ENCODE data around the gene MCM9.

The MCM9 gene

DNA sequence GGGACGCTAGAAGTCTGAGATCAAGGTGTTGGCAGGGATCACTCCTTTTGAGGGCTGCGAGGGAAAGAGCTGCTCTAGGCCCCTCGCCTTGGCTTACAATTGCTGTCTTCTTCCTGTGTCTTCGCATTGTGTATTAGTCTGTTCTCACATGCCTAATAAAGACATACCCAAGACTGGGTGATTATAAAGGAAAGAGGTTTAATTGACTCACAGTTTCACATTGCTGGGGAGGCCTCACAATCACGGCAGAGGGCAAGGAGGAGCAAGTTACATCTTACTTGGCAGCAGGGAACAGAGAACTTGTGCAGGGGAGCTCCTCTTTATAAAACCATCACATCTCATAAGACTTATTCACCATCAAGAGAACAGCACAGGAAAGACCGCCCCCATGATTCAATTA lies 143.5 kb downstream of the MCM9 start:
- DNase-seq (ENCODE audit: low read depth), result no peak

DNA sequence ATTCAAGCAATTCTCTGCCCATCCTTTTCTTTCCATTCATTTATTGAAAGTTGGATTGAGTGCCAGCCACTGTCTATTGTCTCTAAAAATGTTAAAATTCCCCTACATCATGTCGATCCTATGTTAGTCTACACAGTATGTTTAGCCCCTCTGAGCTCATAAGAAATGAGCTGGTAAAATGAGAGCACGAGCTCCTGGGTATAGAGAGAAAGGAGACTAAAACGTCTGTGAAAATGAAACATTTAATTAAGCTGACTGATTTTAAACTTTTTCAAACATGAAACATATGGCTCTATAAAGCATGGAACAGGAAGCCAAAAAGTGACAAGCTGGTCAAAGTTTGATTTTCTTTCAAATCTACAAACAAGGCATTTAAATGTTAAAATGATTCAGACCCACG lies 145.0 kb downstream of the MCM9 start:
- no peak for DNase-seq (ENCODE audit: low read depth)

DNA sequence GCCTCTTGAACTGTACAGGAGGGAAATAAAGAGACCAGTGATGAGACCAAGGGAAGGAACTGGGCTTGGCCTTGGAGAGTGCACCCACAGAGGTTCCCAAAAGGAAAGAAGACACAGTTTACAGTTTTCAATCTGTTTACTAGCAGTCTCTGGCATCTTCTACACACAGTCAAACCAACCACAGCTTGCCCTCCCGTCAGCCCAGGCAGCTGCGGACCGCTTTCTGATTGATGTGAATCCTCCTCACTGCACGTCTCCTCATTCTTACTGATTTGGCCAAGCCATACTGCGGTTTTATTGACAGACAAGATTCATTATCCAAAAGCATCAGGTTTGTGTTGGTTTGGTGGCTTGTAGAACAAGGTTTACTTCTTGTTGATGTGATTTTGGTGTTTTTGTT lies 145.5 kb downstream of the MCM9 start:
- no peak for DNase-seq (ENCODE audit: low read depth)

DNA sequence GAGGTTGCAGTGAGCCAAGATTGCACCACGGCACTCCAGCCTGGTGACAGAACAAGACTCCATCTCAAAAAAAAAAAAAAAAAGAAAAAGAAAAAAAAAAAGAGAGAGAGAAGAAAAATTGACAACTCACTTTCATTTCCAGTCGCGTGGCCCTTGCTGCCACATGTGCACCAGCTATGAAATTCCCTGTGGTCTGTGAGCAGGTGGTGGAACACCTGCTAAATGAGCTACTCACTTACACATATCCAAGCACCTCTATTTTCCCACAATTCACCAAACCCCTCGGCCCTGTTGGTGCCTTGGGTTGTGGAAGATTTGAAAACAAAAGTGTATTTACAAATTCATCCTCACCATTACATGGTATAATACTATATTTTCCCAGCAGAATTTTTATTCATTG lies 146.3 kb downstream of the MCM9 start:
- no peak for DNase-seq (ENCODE audit: low read depth)

DNA sequence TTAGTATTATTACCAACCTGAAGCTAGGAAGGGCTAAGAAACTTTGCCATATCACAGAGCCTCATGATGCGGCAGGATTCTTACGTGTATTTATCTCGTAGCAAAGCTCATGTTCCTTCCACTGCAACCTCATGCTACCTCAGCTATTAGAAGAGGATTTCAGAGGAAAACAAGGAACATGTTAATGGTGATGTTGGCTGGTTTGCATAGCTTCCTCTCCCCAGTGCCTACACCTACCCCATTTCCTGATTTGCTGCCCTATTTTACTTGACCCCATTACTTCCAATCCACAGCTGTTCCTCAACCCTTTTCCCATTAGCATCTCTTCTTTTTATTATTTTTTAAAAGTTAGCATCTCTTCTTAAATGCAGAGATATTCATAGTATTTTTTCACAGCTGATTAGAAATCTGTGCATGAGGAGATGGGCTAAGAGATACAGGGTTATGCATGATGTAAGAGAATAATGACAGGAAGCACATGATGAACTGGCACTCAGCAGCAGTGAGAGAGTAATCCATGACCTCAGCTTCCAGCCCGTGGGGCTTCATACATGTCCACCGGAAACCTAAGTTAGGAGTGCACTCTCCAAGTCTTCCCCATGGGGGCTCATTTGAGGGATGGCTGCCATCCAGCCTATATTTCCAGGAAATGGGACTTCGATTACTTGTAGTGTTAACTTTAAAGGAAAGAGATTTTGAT lies 147.1 kb downstream of the MCM9 start:
- no peak for DNase-seq (ENCODE audit: low read depth)

DNA sequence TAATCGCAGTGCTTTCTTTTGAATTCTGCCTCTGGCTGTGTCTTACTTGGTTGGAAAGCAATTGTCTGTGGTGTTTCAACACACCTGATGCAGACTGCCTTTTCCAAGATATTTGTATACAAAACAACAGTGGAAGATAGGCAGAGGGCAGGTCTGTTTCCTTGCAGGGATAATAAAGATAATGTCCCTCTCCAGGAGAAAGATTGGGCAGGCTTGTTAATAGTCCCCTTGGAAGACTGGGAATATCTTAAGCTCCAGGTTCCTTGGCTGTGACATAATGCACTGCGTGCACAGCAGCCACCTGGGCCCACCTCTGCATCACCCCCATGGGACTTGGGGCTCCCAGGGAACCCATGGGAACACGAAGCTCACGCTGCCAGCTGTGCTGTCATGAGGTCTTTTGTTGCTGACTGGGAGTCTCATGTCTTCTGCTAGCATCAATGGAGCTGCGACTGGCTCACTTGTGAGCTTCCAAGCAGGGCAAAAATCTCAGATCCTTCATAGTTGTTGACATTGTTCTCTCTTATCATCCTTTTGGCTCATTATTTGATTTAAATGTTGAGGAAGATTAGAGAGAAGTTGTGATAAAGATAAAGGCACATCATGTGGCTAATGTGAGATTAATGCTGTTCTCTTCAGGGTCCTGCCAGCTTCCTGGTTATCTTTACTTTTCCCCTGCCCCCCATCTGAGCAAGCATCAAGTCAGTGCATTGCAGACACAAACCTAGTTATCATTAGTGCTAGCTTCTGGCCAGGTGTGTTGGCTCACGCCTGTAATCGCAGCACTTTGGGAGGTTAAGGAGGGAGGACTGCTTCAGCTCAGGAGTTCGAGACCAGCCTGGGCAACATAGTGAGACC lies 148.1 kb downstream of the MCM9 start:
- DNase-seq (ENCODE audit: low read depth), result no peak

DNA sequence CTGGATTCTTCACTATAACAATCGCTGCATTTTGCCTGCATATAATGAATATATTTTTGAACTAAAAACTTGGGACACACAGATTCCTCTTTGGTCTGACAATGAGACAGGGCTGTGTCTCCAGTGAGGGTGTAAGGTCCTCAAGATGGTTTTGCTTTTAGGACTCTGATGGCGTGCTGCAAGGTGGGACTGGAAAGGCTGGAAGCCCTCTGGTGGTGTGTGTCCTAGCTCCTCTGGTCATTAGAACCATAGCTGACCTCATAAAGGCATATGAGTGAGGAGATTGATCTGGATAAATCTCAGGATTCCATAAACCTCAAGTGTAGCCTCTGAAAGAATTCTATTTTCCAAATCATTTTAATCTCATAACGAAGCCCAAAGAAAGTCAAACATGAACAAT lies 149.4 kb downstream of the MCM9 start:
- no peak for DNase-seq (ENCODE audit: low read depth)

DNA sequence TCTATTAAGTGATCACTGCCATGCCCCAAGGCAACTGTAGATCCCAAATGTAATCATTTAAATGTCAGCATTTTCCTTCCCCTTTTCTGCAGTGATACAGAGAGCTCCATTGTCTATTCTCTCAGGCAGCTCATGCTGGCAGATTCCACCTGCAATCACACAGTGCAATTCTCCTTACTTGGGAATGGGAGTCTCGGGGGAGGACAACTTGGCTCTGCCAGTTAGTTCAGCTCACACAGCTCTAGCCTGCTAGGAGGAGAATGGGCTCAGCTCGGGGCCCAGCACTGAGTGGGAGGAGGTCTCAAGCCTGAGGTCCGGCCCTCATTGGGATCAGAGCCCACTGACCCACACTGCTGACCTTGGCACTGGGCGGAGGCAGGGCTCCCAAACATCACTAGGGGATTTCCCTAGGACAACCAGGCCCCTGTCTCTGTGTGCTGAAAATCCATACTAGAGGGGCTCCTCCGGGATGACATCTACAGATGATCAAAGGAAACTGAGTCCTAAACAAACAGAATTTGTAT lies 150.3 kb downstream of the MCM9 start:
- DNase-seq (ENCODE audit: low read depth), result no peak

DNA sequence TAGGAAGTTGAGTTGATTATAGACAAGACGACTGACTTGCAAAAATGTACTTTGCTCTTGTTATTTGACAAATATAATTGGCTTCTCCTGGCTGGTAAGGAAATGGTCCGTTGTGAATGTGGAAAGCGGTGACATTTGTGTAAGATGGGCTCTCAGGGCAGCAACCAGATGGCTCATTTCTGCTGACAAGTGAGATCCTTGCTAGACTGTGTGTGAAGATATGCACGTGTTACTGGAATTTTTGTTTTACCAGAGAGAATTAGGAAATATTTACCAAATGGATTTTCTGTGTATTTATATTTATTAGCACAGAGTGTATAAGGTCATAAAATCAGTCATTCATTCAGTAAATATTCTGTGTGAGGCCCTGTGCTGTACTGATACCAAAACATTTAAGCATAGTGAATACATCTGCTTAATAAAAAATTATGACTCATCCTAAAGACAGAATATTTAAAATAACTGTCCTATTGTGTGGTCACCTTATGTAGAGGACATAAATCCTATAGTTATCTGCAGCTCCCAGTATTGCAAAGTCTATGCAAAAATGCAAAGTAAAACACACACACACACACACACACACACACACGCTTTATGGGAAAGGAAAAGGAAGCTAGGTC lies 150.9 kb downstream of the MCM9 start:
- DNase-seq (ENCODE audit: low read depth), result no peak

DNA sequence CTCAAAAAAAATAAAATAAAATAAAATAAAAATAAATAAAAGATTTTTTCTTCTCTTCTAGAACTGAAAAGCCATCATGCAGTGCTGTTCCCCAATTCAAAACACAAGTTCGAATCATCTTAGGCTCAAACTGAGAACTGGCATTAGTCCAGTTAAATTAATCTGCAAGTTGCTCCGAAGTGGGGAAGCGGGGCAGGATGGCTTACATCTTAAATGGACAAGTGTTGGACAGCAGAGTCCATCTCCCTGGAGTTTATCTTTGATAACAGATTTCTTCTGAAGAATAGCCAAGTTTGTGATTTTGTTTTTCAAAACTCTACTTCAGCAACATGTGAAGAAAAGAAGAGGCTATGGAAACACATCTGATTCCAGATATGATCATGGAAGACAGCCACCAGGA lies 152.3 kb downstream of the MCM9 start:
- DNase-seq (ENCODE audit: low read depth), result no peak

DNA sequence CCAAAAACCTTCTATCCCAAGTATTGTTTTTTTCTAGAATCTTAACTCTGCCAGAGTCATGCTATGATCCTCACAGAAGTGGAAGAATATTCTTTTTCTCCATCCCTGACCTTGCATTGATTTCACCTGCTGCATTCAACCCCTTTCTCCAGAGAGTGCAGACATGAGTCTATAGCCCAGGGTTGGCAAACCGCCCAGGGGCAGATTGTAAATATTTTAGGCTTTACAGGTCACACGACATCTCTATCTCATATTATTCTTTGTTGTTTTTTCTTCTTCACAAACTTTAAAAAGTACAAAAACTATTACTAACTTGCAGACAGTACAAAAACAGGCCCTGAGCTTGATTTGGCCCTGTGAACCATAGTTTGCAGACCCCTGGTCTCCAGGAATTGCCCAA lies 153.1 kb downstream of the MCM9 start:
- DNase-seq (ENCODE audit: low read depth), result no peak

DNA sequence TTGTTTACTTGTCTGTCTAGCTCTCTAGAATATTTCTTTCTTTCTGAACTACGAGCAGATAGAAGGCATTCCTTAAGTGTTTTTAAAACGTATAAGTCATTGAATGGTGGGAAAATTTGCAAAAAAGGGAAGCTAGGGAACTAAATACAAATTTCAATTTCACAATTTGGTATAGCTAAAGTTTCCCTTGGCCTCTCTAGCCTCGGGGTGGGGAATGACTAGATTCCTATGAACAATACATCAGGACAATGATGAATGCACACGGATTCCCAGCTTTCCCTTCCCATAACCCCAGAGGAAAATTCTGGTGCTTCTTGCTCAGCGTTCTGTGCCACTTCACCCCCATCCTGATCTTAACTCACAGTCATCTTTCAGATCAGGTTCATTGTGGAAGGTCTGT lies 154.3 kb downstream of the MCM9 start:
- DNase-seq (ENCODE audit: low read depth), result no peak

DNA sequence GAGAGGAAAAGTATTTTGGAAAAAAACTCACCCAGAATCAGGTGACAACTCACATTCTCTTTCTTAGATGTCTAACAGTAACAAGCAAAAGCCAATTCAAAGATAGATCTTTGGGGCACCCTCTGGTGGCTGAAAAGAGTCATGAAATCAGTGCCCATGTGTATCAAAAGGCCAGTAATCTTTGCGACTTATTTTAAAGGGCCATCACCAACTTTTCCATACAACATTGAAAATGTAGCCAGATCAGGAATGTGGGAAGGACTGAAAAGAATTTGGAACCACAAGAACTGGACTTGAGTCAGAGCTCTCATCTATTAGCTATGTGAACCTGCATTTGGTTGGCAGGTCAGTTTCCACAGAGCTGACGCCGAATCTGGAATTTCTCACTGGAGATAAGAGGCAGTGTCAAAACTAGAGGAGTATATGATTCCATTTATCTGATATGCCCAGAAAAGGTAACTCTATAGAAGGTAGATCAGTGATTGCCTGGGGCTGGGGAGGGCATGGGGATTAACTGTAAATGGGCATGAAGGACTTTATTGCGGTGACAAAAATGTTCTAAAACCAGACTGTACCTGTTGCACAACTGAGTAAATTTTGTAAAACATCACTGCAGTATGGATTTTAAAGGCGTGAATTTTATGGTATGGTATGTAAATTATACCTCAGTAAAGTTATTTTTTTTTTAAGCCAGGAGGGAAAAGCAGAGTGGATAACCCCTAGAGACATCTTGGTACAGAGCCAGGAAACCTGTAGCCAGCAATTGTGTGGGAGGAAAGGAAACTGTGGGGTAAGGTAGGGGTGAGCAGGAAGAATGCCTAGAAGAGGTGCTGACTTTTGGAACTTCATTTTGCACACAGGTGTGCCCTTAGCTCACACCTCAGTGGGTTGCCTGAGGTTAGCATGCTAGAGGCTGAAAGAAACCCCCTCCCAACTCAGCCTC lies 158.1 kb downstream of the MCM9 start:
- peak; percentile 54 for DNase-seq (ENCODE audit: low read depth)

DNA sequence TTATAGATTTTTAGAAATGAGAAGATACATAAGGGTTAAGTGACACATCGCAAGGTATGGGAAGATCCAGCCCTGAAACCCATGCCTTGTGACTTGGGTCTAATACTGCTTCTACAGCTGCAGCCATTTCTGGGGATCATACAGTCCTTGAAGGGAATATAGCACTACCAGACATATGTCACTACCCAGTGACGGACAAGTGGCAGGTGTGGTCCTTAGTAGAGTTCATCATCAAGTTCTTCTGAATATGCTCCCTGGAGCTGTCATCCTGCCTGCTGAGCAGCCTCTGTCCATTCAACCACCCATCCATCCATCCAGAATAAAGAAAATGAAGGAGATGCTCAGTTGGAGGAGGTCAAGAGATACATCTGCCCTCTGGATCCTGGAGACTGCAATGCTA lies 159.6 kb downstream of the MCM9 start:
- DNase-seq (ENCODE audit: low read depth), result no peak

DNA sequence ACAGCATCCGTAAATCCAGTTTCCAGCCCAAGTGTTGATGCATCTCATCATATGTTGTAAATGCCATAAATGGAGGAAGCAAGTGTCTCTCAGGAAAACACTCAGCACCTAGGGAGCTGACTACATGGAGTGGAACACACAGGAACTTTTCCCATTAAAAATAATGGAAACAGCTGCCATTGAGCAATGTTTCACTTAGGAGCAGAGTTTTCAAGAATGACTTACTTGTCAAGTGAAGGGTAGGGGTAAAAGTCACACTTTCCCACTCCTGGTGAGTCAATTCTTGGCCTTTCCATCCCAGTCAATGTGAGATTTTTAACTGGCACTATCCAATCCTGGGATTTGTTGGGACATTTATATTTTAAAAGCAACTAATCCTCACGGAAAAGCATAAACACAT lies 160.4 kb downstream of the MCM9 start:
- DNase-seq (ENCODE audit: low read depth), result no peak

DNA sequence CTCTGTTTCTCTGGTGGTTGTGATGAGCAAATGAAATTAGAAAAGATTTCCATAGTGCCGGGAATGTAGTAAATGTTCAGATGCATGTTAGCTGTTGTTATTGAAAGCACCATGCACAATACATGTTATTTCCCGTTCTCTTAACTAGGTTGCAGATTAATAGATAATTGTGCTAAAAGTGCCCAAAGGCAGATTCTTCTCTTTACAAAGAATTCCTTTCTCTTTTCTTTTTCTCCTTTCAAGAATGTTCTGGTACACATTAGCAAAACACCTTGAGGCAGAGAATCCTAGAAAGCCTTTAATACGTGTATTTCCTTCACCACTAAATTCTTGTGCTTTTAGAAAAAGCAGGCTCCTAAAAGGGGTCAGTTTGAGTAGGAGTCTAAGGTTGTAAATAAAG lies 162.1 kb downstream of the MCM9 start:
- DNase-seq (ENCODE audit: low read depth), result no peak

DNA sequence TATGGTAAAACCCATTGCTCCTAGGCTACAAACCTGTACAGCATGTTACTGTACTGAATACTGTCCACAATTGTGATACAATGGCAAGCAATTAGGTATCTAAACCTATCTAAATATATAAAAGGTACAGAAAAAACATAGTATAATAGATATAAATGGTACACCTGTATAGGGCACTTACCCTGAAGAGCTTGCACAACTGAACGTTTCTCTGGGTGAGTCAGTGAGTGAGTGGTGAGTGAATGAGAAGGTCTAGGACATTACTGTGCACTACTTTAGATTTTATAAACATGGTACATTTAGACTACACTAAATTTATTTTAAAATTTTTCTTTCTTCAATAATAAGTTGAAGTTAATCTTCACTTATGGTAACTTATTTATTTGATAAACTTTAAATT lies 163.7 kb downstream of the MCM9 start:
- DNase-seq (ENCODE audit: low read depth), result no peak

DNA sequence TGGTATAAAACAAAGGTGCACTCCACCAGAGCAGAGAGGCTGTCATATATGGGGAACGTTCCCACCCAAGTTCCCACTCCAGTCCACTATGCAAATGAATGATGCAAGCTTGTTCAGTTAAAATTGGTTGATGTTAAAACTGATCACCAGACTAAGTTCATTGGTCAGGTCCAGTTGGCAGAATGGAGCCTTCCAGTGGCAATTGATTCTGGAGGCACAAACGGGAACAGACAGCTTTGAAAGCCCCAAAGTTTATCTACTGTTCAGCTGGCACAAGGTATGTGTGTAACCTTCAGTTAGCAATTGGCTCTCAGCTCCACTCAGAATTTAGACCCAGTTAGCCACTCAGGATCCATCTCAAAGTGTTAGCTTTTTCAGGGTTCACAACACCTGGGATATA lies 164.1 kb downstream of the MCM9 start:
- no peak for DNase-seq (ENCODE audit: low read depth)

DNA sequence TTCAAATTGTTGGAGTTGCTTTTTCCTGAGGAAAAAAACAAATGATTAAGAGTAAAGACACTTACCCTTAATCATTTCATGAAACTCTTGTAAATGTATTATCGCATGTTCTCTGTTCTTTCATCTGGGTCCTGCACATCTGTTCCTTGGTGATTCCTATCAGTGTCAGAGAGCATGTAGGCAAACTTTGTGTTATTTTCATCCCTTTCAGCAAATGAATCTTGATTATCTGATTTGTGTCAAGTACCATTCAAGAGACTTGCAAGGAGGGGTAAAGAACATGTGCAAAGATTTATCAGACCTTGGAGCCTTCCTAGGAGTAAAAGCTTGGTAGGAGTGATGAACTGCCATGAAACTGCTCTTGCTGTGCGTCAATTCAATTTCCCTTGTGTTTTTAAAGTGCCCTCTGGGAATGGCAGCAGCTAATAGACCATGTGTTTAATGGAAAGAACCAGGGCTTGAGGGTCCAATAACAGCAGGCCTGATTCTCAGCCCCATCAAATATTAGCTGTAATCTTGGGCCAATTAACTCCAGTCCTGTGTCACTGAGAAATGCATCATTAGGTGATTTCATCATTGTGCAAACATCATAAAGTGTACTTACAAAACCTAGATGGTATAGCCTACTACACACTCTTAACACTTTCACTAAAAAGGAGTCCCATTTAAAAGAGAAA lies 164.7 kb downstream of the MCM9 start:
- no peak for DNase-seq (ENCODE audit: low read depth)

DNA sequence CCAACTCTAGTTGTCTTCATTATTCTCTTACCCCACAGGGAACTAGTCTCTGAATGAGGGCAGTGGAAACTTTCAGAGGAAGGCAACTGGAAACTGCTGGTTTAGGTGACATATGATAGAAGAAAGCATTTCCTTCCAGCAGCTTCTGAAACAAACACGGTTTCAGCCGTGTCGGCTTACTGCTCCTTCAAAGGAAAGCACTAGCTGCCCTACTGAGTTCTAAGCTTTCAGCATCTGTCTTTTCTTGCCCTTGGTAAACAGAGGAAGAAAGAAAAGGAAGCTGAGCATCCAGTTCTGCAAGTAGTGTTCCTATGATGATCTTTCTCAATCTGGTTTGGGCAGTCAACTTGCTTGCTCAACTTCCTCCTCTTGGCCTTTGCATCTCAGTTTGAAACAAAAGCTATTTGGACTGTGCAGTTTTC lies 166.0 kb downstream of the MCM9 start:
- no peak for DNase-seq (ENCODE audit: low read depth)

DNA sequence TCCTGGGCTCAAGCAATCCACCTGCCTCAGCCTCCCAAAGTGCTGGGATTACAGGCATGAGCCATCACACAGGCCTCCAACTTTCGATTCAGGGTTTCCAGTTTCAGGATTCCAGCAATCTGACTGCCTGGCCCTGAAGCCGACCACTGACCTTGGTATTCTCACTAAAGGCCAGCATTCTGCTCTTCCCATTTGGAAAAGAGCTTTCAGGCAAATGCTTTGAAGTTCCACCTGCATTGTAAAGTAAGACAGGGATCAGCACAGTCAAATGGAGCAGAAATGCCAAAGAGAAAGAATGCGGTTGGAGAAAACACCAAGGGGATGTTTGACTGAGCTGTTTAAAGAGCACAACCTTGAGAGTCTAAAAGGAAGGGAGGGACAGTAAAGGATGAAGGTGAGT lies 166.5 kb downstream of the MCM9 start:
- DNase-seq (ENCODE audit: low read depth), result no peak
